T1000 (cell line): ENCODE results near the gene AKT3.

Experiments
- DNase-seq: peaks from one replicate; lab custom pipeline; 2025; ENCODE audit warnings: mixed read lengths; lab: John Stamatoyannopoulos, UW

Gene AKT3

GRCh38 chr1:243507001-243507671, 342.9 kb downstream of the AKT3 start:
- DNase-seq, result no peak

DNA sequence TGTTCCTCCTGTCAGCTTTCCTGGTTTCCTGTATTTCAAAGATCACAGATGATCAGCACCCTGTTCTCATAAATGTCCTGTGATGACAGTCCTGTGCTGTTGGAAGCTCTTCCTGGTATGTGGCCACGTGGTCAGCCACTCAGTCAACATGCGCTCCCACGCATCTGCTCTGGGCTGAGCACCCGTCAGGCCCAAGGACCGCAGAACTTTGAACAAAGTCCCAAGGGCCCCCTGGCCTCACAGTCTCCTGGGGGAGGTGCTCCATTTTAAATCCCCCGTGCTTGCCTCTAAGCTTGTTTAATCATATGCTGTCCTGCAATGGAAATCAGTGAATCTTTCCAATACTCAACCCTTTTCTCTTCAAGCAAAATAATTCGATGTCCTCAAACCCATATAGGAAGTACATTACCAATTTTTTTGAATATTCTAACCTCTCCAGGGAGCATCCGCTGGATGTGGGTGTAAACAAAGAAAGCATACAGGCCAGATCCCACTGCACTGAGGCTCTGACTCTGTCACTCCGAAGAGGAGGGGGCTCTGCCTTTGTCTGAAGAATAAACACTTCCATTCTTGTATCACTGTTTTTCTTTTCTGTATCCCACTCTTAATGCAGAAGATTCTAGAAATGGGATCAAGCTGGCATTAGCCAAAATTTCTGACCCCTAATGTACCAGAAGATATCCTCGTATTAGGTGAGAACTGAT, 343.9 kb downstream of the AKT3 start:
- no peak for DNase-seq

DNA sequence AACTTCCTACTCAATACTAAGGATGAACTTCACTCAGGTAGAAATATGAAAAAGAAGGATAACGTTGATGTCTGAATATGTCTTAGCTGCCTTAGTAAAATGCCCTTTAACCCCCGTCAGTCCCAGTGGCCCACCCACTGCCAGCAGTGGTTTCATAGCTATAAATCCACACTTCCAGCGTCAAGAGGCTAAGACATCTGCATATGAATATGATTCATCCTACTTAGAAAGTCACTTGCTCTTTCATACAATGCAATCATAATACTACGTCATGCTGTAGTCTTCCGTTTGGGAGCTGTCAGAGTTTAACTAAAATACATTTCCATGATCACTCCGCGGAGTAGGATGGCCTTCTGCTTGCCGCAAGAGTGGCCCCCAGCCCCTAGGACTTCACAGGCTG, 346.9 kb downstream of the AKT3 start:
- DNase-seq, result no peak

DNA sequence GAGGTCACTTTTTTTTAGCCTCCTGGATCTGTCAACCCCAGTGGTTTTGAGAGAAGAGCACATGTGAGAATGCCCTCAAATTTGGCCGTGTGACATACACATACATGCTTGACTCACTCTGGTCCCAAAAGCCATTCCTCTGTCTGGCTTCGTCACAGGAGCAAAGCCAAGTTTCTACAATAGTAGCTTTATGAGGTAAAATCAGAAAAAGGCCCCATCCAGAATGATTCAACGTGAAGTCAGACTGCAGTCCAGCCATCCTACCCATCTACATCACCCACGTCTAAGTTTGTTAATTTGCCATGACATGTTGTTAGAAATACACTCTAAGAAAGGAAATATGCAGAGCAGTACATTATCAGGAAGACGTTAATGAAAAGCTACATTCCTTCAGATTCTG, 349.0 kb downstream of the AKT3 start:
- no peak for DNase-seq

- no peak for DNase-seq
Measured at GRCh38 chr1:243500512-243500911, 349.5 kb downstream of the AKT3 start.

DNA sequence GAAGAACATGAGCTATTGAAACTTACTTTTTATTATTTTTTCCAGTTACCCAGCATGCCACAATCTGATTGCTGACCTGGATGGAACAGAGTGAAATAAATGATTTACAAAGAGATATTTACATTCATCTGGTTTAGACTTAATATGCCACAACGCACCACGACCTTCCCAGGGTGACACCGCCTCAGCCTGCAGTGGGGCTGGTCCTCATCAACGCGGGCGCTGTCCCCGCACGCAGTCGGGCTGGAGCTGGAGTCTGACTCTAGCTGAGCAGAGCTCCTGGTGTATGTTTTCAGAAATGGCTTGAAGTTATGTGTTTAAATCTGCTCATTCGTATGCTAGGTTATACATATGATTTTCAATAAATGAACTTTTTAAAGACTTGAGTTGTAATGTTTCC, 350.3 kb downstream of the AKT3 start:
- no peak for DNase-seq

DNA sequence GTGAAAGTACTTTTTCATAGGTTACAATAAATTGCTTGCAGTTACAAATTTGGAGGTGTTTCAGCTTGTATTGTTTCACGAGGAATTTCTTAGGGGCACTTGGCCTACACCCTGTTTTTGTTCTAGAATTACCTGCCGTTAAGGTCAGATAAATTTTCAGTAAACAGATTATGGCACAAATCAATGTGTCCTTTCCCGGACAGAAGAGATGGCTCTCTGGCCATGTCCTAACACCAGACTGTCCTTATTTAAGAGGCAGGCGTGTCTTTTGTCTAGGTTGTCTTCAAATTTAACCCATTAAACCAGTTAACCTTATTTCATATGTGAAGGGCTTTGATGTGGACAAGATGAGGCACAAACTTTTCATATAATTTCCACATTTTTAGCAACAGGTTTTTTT, 350.8 kb downstream of the AKT3 start:
- DNase-seq, result no peak

- DNase-seq, result no peak
Measured at GRCh38 chr1:243497939-243498681, 351.9 kb downstream of the AKT3 start.

- no peak for DNase-seq
Measured at GRCh38 chr1:243496806-243497205, 353.2 kb downstream of the AKT3 start.

DNA sequence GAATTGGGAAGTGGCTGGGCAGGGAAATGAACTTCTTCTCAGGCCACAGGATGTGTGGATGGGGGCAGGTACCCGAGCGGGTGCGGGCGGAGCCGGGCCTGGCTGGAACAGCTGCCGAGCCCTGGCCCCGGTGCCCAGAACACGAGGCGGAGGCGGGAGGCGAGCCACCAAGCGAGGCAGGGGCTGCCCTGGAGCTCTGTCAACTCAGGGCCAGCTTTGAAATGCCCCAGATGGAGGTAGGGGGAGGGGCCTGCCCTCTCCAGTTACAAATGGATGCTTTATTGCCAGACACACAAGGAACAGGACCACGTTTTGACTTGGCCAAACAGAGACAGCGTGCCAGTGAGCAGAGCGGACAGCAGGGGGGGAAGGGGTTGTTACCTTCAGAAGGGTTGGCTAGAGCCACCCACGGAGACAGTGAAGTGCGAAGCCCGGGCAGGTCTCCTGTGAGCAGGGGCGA, 353.8 kb downstream of the AKT3 start:
- DNase-seq, result no peak

DNA sequence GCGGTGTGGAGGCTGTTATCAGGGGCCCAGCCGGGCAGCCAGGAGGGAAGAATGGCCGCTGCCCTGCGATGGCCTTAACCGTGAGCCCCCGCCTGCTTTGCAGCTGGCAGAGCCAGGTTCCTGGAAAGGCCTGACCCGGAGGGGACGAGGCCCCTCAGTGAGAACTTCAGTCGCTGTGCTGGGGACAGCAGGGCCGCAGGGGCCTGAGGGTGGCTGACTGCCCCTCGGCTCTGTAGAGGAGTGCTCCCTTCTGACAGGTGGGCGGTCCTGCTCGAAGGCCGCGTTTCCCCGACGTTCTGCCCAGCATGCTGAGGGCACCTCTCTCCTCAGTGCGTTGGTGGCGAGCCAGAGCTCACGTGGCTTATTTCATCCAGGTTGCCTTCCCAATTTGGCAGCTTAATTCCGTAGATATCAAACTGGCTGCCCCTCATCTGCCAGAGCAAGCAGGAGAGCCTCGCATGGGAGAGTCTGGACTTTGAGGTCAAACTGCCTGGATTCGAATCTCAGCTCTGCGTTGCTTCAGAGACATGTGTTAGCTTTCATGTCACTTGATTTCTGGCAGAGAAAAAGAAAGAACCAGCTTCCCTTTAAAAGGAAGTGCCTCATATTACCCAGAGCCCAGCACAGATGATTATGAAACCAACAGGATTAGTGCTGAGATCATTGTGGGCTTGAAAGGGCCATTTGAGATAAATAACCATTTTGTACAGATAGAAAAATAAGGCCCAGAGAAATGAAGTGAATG, 354.4 kb downstream of the AKT3 start:
- no peak for DNase-seq

GRCh38 chr1:243494741-243495431, 355.2 kb downstream of the AKT3 start:
- DNase-seq, result no peak

DNA sequence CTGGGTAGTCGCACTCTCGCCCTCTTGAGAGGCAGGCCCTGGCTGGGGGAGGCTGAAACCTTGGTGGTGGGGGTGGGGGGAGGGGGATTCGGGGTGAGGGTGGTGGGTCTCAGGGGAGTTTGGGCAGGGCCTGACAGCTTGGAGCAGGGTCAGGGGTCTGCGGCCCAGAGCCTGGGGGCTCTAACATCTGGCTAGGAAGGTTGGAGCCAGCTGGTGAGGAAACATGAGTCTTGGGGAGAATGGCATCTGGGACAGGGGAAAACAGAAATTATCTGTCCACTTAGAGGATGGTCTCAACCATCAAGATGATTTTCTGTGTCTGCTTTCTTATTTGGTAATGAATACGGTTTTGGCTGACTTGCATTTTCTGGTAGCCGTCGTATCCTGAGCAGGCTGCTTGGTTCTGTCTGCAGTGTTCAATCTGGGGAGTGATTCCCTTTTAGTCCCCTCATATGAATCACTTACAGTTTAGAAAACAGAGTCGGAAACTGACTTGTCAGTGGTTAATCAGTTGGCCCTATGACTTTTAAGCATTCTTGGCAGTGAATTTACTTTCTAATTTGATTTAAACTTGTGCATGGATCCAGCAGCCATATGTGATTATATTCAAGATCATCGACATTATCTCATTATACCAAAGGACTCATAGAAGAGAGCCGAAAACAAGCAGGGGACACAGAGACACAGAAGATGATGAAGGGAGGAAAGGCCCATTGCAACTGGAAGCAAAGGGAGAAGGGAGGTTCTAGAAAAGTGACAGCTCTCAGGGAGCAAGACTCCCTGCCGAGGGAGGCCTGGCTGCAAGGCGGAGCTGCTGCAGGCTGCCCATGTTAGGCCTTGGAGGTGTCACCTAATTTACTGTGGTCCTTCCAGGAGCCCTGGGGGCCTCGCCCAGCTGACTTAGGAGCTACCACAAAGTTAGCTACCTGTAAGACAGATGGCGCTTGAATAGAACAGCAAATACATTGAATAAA, 356.6 kb downstream of the AKT3 start:
- DNase-seq, result no peak

DNA sequence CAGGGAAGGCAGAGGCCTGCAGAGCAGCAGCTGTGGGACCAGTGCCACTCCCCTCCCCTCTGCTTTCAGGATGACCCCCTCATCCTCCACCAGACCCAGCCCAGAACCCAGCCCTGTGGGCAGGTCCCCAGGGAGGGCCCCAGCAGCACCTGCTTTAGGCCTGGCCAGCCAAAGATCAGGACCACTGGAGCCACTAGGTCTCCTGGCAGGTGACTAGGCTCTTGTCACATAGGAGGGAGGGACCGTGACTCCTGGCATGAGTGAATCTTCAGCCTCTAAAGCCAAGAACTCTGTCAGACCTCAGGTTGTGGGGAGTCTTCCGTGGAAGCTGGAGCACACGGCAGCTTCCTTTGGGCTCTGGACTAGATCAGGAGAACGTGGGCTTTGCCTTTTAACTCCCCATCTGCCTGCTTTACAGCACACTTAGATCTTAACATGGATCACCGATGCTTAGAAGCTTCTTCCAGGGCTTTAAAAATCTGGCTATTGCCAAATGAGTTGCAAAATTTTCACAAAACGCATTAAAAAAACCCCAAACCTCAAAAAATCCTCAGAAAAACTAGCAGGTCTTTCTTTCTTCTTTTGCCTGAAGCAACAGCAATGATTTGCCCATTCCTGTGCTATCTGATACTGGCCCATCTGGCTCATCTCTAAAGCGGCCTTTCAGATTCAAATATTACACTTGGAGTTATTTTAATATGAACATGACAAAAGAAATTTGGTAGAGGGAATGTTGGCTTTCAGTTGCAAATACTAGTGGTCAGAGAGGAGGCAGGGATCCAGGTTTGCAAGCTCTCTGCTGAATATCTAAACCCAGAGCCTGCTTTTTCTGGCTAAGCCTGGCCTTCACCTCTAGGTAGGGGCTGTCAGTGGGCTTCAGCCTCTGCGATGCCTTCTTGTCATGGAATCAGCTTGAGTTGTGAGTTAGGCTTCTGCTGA, 359.0 kb downstream of the AKT3 start:
- DNase-seq, result no peak

DNA sequence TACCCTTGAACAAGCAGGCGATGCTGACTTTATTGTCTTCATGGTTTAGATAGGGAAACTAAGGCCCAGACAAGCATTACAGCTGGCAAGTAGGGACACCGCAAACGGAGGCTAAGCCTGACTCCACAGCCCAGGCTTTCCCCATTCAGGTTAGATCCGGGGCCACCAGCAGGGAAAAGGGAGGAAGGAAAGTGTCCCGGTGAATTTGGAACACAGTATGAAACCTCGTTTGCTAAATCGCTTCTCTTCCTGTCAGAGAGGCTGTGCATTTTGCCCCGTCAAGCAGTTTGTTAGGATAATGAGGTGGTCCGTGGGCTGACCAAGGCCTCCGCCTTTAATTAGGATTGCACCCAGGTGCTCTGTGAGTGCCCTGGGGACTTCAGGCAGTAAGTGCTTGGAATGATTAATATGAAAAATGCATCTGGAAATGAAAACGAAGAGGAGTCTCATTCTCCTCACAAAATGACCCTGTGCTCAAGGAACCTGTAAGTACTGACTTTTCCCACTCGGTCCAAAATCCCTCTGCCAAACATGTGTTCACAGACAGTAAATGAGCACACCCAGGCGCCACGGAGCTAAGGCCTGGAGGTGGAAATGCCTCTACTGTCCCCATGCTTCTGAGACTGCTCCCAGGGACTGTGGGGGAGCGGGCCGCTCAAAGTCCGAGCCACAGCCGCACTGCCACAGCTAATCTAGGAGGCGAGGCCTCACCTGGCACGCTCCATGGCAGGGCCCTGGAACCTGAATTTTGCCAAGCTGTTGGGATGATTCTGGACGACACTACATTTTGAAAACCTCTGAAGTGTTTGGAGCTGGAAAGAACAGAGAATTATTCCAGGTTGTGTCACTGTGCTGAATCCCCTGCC, 360.1 kb downstream of the AKT3 start:
- no peak for DNase-seq

DNA sequence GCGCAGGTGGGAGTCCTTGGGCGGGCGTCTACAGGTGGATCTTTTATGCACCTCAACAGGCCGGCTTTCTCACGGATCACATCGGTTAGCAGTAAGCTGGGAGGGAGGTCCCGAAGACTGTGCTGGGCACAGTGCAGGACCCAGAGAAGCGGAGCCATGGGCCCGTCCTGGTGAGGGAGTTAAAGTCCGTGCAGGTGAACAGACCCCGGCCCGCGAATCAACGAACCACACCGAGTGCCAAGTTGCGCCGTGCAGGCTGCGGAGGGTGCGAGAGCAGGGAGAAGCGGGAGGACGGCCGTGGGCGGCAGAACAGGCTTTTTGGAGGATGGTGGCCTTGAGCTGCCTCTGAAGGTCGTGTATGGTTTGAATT, 360.9 kb downstream of the AKT3 start:
- no peak for DNase-seq

DNA sequence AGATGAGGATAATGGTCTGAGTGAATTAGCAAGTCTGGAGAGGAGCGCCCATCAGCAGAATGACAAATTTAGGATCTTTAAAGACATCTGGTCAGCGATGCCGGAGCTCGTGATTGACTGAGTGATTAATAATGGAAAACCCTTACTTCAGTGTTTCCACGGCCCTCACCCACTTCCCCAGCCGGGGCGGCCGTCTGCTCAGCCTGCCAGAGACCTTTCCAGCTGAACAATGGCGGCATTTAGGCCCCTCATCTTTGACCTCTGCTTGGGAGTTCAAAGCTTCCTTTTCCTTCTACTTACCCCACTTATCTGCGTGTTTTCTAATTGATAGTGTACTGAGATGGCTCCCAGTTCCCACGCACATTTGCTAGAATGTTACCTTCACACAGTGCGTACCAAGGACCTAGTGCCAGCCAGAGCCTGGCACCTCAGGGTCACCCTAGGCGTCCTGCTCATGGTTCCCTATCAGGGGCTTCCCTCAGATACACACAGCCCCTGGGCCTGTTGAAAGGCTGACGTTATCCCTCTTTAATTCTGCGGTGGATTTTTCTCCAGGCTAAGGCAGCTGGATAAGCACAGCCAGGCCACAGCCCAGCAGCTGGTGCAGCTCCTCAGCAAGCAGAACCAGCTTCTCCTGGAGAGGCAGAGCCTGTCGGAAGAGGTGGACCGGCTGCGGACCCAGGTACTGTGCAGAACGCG, 361.4 kb downstream of the AKT3 start:
- DNase-seq, result no peak
